PFSK-1 (cell line): ENCODE data around the gene MIEN1.

Experiments used
- FOXP2 ChIP-seq: optimal IDR thresholded peaks from 2 replicates; pipeline ENCODE3; 2011; ENCODE audit warnings: borderline replicate concordance, control low read depth, inconsistent platforms; ENCODE audit not compliant: insufficient read depth; ENCODE audit errors: extremely low read length, extremely low read depth
- POLR2AphosphoS5 ChIP-seq: IDR thresholded peaks from 2 replicates; pipeline ENCODE4 v1.6.1; 2012; ENCODE audit warnings: low read depth, mild to moderate bottlenecking, control low read depth, low read length, moderate library complexity
- REST ChIP-seq, 2 experiments: IDR thresholded peaks; 2 replicates each; pipeline versions ENCODE4 v1.6.1 to v1.8.0; 2011 to 2012; ENCODE audit warnings: low read depth in 2 of 2, low read length in 2 of 2, control low read depth in 1 of 2, inconsistent platforms in 1 of 2, mild to moderate bottlenecking in 1 of 2, moderate library complexity in 1 of 2; ENCODE audit not compliant: insufficient read depth in 1 of 2
- SIN3A ChIP-seq: IDR thresholded peaks from 2 replicates; pipeline ENCODE4 v1.6.1; 2012; ENCODE audit warnings: mild to moderate bottlenecking, low read length, moderate library complexity, borderline replicate concordance; ENCODE audit not compliant: insufficient read depth
- TAF1 ChIP-seq: IDR thresholded peaks from 2 replicates; pipeline ENCODE4 v1.6.1; 2012; ENCODE audit warnings: low read length, control low read depth, borderline replicate concordance; ENCODE audit not compliant: insufficient read depth

Gene MIEN1

GRCh38 chr17:39757931-39758873 lies 27.9 kb upstream of the MIEN1 start:
- TF ChIP-seq REST (IDR thresholded peaks at IDR 0.05; ENCODE audit: insufficient read depth in 1 of 2, low read depth in 2 of 2, low read length in 2 of 2) (no peak), TAF1 (no peak), SIN3A (no peak), FOXP2 (no peak), POLR2AphosphoS5 (no peak)

DNA sequence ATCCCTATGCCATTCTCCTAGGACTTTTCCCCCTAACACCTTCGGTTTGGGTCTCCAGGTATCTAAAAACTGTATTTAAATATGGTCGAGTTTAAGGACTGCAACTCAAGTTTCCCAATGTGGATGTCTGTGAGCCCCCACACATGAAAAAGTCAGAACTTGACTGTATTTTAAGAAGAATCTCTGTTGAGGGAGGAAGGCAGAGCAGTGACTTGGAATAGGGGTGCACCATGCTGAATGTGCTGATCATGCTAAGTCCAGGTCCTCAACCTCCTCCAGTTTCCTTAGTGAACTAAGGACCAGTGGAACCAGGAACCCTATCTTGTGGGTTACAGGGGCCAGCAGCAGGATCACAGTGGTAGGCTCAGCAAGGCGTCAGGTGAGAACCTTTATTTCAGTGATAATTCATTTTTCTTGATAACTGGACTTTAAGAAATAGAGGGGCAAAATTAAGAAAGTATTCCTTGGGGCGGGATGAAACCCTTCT lies 26.9 kb upstream of the MIEN1 start:
- no peak for TF ChIP-seq REST (IDR thresholded peaks at IDR 0.05; ENCODE audit: insufficient read depth in 1 of 2, low read depth in 2 of 2, low read length in 2 of 2)

DNA sequence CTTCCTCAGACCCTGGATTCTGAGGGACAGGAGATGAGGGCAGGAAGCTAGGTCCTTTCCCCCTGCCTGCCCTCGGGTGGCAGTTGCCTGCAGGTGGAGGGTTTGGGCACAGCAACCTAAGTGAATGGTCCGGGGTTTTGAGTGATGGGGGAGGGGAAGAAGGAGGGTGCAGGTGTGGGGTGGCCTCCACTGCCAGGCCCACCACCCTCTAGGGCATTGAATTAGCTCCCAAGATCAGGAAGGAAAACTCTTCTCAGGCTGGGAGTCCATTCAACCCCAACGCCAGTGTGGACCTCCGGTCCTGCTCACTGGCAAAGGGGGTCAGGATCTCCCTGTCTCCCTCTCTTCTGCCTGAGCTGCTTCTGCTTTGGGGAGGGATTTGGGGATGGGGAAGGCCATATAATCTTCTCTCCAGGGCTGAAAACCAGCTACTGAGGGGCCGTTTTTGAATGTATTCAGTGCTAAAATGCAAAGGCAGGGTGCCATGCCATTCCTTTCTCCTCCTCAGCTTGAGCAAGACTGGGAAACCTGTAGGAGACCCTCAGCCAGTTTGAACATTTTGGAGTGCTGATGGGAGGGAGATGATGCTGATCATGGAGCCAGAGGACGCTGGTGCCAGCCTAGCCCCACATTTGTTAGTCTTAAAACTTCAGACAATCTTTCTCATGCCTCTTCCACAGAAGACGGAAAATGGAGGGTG lies 26.2 kb upstream of the MIEN1 start:
- TF ChIP-seq TAF1 (no peak), FOXP2 (no peak), REST (IDR thresholded peaks at IDR 0.05; ENCODE audit: insufficient read depth in 1 of 2, low read depth in 2 of 2, low read length in 2 of 2) (no peak), POLR2AphosphoS5 (no peak), SIN3A (no peak)

DNA sequence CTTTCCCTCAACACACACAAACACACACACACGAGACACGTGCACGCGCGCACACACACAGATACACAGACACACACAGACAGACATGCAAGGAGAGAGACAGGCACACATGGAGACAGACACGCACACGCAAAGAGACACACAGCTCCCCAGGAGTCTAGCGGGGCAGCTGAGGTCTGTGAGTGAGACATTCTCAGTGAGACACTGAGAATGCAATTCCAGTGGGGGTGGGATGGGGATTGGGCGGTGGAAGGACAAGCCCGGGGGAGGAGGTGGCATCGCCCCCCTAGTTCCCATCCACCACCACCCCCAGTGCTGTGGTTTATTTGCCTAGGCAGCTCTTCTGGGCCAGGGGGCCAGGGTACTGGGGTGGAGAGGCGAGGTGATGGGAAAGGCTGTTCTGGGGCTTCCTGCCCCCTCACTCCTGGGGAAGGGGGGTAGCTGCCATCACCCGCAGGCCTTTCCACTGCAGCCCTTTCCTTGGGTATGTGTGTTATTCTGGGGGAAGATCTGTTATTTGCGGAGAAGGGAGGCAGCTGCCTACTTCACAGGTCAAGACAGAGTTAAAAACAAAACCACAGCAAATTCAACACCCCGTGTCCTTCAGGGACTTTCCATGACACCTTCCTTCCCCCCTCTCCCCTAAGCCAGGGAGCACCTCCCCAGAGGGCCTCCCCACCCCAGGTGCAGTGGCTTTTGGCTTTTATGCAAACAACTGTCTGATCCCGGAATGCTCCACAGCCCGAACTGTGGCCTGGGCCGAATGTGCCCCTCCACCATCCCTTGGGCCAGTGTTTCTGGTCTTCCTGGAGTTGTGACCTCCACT lies 25.4 kb upstream of the MIEN1 start:
- no peak for TF ChIP-seq REST (IDR thresholded peaks at IDR 0.05; ENCODE audit: insufficient read depth in 1 of 2, low read depth in 2 of 2, low read length in 2 of 2)
- no peak for TF ChIP-seq SIN3A
- no peak for TF ChIP-seq POLR2AphosphoS5
- no peak for TF ChIP-seq TAF1
- no peak for TF ChIP-seq FOXP2
